HG03045 (cell line): Measurements from ENCODE around the gene NCKAP1.
"Not testable (repeated sequence)": the region's sequence is repeated elsewhere in the genome, so short reads cannot be mapped to it uniquely, and the experiment has no call there.

ENCODE experiments used
- ATAC-seq: cut with Tn5 transposase; IDR thresholded peaks from one replicate; pipeline ENCODE4 v1.9.1; 2021; ENCODE audit warnings: mild to moderate bottlenecking, moderate library complexity; ENCODE audit not compliant: unreplicated experiment

NCKAP1 gene

DNA sequence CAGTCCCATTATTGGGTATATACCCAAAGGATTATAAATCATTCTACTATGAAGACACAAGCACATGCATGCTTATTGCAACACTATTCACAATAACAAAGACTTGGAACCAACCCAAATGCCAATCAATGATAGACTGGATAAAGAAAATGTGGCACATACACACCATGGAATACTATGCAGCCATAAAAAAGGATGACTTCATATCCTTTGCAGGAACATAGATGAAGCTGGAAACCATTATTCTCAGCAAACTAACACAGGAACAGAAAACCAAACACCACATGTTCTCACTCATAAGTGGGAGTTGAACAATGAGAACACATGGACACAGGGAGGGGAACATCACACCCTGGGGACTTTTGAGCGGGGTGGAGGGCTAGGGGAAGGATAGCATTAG is 158.2 kb downstream of the NCKAP1 start:
- ATAC-seq: not testable (repeated sequence)

- ATAC-seq: not testable (repeated sequence)
Measured at GRCh38 chr2:182876653-182877052, 161.6 kb downstream of the NCKAP1 start.

DNA sequence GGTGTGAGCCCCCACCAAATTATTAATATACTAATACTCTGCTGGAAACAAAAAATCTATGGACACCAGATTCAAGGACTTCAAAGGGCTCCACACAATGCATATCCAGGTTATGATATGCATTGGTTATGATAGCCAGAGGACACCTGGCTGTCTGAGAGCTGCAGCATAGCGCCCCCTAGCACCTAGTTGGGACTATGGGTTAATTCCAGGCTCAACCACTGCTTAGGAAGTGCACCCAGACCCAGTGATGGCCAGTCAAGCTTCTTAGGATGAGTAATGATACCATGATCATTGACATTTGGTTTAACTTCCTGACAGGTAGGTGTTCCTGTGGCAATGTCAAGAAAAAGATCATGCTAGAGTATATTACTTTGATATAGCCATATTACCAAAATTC is 168.0 kb downstream of the NCKAP1 start:
- no peak for ATAC-seq

- no peak for ATAC-seq
Measured at GRCh38 chr2:182868054-182868796, 170.0 kb downstream of the NCKAP1 start.

DNA sequence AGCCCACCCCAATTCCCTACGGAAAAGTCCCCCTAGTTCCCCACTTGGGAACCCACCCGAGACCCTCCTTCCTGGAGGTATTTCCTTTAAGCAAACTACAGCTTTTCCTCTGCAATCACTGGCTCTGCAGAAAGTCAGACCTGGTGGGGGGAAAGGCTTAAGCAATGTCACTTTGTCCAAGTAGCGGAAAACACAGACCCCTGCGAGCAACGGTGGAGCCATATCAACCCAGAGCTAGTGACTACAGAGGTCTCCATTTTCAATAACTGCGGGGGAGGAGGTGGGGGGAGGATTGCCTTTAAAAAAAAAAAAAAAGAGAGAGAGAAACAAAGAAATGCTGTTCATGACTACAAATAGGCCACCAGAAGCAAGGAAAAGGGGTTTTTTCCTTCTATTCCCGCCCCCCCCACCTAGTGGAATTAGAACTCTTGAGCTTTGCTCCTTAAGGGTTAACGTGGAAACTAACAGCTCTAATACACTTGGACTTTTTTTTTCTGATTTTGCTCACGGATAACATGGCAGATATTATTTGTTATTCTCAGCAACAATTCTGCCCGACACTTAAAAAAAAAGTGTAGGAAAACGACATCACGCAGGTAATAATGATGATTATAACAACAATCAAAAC is 170.7 kb downstream of the NCKAP1 start:
- ATAC-seq: no peak

GRCh38 chr2:182866461-182867406 is 171.5 kb downstream of the NCKAP1 start, which contains the start of gene FRZB:
Gene FRZB, minus strand, starts transcription at chr2:182866637. Its CDS starts 85 bp downstream, at chr2:182866552.
- no peak for ATAC-seq

DNA sequence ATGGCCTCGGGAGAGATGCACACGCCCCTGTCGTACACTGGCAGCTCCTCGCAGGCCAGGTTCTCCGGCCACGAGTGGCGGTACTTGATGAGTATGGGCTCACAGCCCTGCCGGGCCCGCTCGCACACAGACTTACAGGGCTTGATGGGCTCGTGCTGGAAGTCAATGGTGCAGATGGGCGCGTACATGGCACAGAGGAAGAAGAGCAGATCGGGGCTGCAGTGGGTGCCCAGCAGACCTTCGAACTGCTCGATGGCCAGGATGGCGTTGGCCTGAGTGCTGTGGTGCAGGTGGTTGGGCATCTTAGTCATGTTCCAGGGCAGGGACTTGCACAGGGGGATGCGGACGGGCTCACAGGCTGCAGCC is 172.2 kb downstream of the NCKAP1 start:
- ATAC-seq: no peak

- no peak for ATAC-seq
Measured at GRCh38 chr2:182864949-182865570, 173.2 kb downstream of the NCKAP1 start.

- no peak for ATAC-seq
Measured at GRCh38 chr2:182863642-182864041, 174.6 kb downstream of the NCKAP1 start.

DNA sequence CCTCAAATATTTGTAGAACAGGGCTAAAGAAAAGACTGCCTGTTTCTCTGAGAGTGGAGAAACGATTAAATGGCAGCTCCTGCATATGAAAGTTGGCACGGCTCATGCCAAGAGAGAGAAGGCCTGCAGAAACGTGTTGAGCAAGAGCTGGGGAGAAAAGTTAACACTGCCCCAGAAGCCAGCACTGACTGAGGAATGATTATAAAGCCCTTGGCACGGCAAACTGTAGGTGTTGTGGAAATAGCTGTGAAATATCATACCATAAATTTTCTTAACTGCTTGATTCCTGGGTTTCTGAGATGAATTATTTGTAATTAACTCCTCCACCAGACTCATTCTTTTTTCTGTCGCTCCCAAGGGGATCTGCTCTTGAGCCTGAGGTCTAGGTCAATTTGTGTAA is 176.2 kb downstream of the NCKAP1 start:
- no peak for ATAC-seq

DNA sequence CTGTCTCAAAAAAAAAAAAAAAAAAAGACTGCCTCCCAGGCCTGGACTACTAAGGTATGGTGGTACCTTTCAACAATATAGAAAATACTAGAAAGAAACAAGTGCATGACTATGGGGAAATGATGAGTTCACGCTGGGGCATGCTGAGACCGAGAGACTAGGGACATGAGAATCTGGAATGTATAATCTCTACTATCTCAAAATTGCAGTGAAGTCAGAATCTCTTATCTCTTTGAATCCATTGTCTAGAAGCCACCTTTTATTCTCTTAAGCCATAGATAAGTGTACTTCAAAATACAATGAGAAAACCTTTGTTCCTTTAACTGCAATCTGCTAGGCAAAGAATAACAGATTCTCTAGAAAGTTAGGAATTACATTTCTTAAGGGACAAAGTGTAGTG is 177.4 kb downstream of the NCKAP1 start:
- ATAC-seq: no peak
